ENCODE results near the gene RRM1. TPM values are rescaled to one million over a fixed set of nuclear protein-coding genes. Genes with fewer than 3 reads are reported as not detected.

Gene RRM1
- total and polyA plus RNA-seq, 9 of the 15 experiments (the other 6 are each of a cell fraction or from before 2014, with no cell fraction given): 113 to 270 (median 163) TPM

DNA sequence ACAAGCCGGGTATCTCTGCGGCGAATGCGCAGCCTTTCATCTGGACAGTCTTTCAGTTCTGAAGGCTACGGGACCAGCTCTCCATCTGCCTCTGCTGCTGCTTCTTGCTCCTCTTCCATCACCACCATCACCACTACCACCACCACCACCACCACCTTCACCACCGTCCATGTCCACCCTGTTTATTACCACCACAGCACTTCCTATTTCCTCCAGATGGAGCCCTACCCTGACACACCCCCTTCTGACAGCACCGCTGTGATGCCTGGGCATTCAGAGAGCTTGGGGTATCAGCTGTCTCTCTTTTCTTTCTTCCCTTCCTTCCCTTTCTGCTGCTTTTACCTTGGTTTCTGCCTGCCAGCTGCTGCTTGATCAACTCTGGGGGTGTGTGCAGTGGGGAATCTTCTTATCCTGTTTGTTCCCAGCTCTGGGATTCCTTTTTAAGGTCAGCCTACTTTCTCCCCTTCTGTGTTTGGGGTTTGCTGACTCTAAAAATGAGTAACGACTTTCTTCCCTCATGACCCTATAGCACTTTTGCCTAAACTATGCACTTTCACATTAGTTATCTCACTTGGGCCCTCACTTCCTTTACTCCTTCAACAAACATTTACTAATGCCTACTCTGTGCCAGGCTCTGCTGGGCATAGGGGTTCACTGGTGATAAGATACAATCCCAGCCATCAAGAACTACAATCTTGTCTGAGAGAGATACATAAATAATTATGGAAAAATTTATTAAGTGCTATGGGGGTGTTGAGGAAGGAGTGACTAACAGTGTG is 7.8 kb upstream of the RRM1 start (continued):
- TF ChIP-seq, protein P1, sequence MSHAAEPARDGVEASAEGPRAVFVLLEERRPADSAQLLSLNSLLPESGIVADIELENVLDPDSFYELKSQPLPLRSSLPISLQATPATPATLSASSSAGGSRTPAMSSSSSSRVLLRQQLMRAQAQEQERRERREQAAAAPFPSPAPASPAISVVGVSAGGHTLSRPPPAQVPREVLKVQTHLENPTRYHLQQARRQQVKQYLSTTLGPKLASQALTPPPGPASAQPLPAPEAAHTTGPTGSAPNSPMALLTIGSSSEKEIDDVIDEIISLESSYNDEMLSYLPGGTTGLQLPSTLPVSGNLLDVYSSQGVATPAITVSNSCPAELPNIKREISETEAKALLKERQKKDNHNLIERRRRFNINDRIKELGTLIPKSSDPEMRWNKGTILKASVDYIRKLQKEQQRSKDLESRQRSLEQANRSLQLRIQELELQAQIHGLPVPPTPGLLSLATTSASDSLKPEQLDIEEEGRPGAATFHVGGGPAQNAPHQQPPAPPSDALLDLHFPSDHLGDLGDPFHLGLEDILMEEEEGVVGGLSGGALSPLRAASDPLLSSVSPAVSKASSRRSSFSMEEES (CRISPR knock-in tag; IDR thresholded peaks at IDR 0.05): no peak
- TF ChIP-seq, protein P2, sequence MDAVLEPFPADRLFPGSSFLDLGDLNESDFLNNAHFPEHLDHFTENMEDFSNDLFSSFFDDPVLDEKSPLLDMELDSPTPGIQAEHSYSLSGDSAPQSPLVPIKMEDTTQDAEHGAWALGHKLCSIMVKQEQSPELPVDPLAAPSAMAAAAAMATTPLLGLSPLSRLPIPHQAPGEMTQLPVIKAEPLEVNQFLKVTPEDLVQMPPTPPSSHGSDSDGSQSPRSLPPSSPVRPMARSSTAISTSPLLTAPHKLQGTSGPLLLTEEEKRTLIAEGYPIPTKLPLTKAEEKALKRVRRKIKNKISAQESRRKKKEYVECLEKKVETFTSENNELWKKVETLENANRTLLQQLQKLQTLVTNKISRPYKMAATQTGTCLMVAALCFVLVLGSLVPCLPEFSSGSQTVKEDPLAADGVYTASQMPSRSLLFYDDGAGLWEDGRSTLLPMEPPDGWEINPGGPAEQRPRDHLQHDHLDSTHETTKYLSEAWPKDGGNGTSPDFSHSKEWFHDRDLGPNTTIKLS (IDR thresholded peaks at IDR 0.05; ENCODE audit: borderline replicate concordance, low read depth): no peak
- TF ChIP-seq, protein P3, sequence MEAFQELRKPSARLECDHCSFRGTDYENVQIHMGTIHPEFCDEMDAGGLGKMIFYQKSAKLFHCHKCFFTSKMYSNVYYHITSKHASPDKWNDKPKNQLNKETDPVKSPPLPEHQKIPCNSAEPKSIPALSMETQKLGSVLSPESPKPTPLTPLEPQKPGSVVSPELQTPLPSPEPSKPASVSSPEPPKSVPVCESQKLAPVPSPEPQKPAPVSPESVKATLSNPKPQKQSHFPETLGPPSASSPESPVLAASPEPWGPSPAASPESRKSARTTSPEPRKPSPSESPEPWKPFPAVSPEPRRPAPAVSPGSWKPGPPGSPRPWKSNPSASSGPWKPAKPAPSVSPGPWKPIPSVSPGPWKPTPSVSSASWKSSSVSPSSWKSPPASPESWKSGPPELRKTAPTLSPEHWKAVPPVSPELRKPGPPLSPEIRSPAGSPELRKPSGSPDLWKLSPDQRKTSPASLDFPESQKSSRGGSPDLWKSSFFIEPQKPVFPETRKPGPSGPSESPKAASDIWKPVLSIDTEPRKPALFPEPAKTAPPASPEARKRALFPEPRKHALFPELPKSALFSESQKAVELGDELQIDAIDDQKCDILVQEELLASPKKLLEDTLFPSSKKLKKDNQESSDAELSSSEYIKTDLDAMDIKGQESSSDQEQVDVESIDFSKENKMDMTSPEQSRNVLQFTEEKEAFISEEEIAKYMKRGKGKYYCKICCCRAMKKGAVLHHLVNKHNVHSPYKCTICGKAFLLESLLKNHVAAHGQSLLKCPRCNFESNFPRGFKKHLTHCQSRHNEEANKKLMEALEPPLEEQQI (IDR thresholded peaks at IDR 0.05): no peak
- TF ChIP-seq MAZ (CRISPR knock-in tag; conservative IDR thresholded peaks at IDR 0.05 in 1 of 2, IDR thresholded peaks at IDR 0.05 in 1 of 2): no peak
- no peak for TF ChIP-seq ESRRB (CRISPR knock-in tag; IDR thresholded peaks at IDR 0.05; ENCODE audit: borderline replicate concordance)
- TF ChIP-seq ZNF263 (CRISPR knock-in tag; IDR thresholded peaks at IDR 0.05; ENCODE audit: borderline replicate concordance): no peak
- TF ChIP-seq RBM17 (IDR thresholded peaks at IDR 0.05; ENCODE audit: borderline replicate concordance, low read depth, low read length): no peak
